Measurements from ENCODE around the gene CD8A. TPM values are rescaled to one million over a fixed set of nuclear protein-coding genes. Genes with fewer than 3 reads are reported as not detected.
A peak's percentile ranks its signal among the peaks of the same experiment; 100 is the strongest.

The CD8A gene
- total and polyA plus RNA-seq, 8 donors = 1.2 to 24.9 (median 3.8) TPM; not detected in 2

DNA sequence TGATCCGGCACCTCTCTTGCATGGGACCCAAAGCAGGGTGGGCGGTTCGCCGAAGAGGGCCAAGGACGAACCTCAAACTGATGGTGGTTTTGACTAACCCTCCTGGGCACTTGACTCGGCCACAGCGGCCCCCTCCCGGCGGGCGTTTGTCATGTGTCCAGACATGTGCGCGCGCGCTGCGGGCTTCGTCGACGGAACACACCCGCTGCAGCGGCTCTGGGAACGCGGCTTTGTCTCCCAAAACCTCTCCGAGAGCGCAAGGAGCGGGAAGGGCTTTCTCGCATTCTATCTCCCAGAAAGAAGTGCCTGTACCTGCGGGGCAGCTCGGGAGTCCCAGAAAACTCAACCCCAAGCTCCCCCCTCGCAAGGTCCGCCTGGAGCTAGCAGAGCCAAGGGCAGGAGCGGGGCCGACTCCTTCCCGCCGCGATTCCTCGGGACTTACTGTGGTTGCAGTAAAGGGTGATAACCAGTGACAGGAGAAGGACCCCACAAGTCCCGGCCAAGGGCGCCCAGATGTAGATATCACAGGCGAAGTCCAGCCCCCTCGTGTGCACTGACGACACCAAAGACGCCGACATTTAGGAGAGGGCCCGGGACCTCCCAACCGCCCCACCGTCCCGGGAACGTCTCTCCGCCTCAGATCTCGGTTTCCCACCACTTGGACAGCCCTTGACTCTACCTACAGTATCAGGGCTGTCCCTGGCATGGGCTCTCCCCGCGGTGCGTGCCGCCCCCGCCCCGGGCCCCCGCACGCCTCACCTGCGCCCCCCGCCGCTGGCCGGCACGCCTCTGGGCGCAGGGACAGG lies 1.6 kb downstream of the CD8A start:
- intact Hi-C loops (cut with DNase I; ENCODE audit: low total_unique reads) = no loop called here
- peak in 1 of 2 donors; percentile 47 for DNase-seq

DNA sequence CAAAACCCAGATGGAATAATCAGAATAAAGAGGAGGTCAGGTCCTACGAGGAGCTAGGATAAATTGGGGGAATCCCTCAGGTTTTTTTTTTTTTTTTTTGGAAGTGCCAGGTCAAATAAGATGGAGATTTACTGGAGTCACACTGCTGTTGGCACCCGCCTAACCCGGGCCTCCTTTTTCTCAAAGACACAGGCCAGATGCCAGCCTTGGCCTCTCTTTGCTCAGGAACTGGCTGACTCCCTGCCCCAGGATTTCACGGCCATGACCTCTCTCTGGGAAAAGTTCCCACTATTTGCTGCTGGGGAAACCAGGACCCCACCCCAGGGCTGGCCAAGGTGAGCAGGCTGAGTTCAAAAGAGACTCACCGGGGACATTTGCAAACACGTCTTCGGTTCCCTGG lies 2.5 kb downstream of the CD8A start:
- intact Hi-C loops (cut with DNase I; ENCODE audit: low total_unique reads) = no loop called here
- Histone ChIP-seq H3K4me1 (peaks cover 22 to 42% (median 35%) of the 10 kb centered on the region in 4 donors), H3K36me3 (no peaks in the 10 kb centered on the region), H3K27ac (peak overlapping the region in 2 of 5 donors; percentile 27 to 74), H3K9me3 (no peaks in the 10 kb centered on the region), H3K27me3 (peaks cover 27 to 67% (median 46%) of the 10 kb centered on the region in 3 donors), H3K4me3 (peak overlapping the region in 1 of 4 donors; percentile 27)
- peak in 1 of 2 donors; percentile 41 for DNase-seq
- 17 to 49% (median 27%) methylated on average over 7 of the region's 7 CpGs for WGBS, 5 donors
- TF ChIP-seq EP300 (IDR thresholded peaks at IDR 0.05) (no peak), POLR2AphosphoS5 (IDR thresholded peaks at IDR 0.05) (no peak), POLR2A (IDR thresholded peaks at IDR 0.05) (no peak)
- TF ChIP-seq, protein P1, sequence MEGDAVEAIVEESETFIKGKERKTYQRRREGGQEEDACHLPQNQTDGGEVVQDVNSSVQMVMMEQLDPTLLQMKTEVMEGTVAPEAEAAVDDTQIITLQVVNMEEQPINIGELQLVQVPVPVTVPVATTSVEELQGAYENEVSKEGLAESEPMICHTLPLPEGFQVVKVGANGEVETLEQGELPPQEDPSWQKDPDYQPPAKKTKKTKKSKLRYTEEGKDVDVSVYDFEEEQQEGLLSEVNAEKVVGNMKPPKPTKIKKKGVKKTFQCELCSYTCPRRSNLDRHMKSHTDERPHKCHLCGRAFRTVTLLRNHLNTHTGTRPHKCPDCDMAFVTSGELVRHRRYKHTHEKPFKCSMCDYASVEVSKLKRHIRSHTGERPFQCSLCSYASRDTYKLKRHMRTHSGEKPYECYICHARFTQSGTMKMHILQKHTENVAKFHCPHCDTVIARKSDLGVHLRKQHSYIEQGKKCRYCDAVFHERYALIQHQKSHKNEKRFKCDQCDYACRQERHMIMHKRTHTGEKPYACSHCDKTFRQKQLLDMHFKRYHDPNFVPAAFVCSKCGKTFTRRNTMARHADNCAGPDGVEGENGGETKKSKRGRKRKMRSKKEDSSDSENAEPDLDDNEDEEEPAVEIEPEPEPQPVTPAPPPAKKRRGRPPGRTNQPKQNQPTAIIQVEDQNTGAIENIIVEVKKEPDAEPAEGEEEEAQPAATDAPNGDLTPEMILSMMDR (IDR thresholded peaks at IDR 0.05) = no peak

More for the DNA sequence above, 1.6 kb downstream of the CD8A start:
- Histone ChIP-seq H3K36me3 (no peaks in the 10 kb centered on the region), H3K27me3 (peaks cover 33 to 76% (median 53%) of the 10 kb centered on the region in 3 donors), H3K9me3 (no peaks in the 10 kb centered on the region), H3K27ac (peak overlapping the region; percentile 2 to 74 (median 63)), H3K4me3 (peak overlapping the region; percentile 27 to 42 (median 36)), H3K4me1 (peaks cover 22 to 42% (median 35%) of the 10 kb centered on the region in 4 donors)
- TF ChIP-seq EP300 (IDR thresholded peaks at IDR 0.05) (no peak), POLR2AphosphoS5 (IDR thresholded peaks at IDR 0.05) (no peak), POLR2A (IDR thresholded peaks at IDR 0.05) (no peak)
- TF ChIP-seq, protein P1 (IDR thresholded peaks at IDR 0.05) = no peak
- WGBS, 5 donors = 4 to 8% (median 6%) methylated on average over 37 to 64 of the region's 64 CpGs

DNA sequence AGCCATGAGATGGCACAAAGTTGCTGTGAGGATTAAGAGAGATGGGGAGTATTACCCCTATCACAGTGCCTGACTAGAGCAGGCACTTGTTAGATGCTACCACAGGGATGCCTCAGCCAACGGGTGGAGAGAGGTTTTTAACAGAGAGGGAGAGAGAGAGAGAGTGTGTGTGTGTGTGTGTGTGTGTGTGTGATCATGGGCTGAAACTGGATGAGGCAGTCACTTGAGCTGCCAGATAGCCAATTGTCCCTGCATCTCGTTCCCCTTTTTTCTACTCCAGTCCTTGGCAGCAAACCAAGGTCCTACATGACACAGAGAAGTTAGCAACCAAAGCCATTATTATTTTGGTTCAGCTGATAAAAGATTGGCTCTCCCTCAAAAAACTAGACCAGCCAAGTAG lies 3.0 kb downstream of the CD8A start:
- Histone ChIP-seq H3K4me3 (no peak overlapping the region), H3K27me3 (peaks cover 27 to 62% (median 42%) of the 10 kb centered on the region in 3 donors), H3K27ac (peak overlapping the region in 2 of 5 donors; percentile 27 to 74), H3K9me3 (no peaks in the 10 kb centered on the region), H3K4me1 (peaks cover 22 to 42% (median 35%) of the 10 kb centered on the region in 4 donors), H3K36me3 (no peaks in the 10 kb centered on the region)
- TF ChIP-seq, protein P1 (IDR thresholded peaks at IDR 0.05) = no peak
- TF ChIP-seq POLR2AphosphoS5 (IDR thresholded peaks at IDR 0.05) (no peak), EP300 (IDR thresholded peaks at IDR 0.05) (no peak), POLR2A (IDR thresholded peaks at IDR 0.05) (no peak)
- 0 to 7% (median 5%) methylated on average over 2 of the region's 2 CpGs for WGBS, 5 donors
- DNase-seq = peak in 1 of 2 donors; percentile 54
- intact Hi-C loops (cut with DNase I; ENCODE audit: low total_unique reads) = no loop called here

DNA sequence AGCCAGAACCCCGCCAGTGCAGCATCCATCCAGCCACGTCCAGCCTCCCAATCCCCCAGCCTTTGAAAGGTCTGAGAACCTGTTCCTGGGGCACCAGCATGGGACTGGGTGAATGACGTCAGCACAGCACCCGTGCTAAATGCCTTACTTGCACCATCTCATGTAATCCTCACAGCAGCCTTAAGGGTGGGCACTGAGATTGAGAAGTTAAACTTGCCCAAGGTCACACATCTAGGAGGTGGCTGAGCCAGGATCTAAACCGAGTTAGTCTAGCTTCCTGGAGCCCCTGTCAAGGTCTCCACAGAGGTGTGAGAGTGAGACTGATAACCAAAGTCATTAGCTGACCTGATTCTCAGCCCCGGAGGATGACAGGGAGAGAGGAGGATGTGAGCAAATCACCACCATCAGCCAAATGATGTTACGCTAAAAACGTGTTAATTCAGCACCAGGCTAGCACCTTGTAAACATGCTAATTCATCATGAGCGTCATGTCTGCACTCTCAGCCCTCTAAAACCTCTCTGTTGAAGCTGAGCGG lies 4.6 kb downstream of the CD8A start:
- DNase-seq = peak in 1 of 2 donors; percentile 50
- Histone ChIP-seq H3K36me3 (no peaks in the 10 kb centered on the region), H3K9me3 (no peaks in the 10 kb centered on the region), H3K27me3 (peaks cover 20 to 46% (median 25%) of the 10 kb centered on the region in 3 donors), H3K4me1 (peaks cover 22 to 34% (median 31%) of the 10 kb centered on the region in 4 donors), H3K27ac (peak overlapping the region in 3 of 5 donors; percentile 1 to 37 (median 14)), H3K4me3 (no peak overlapping the region)
- TF ChIP-seq, protein P1 (IDR thresholded peaks at IDR 0.05) = no peak
- TF ChIP-seq EP300 (IDR thresholded peaks at IDR 0.05) (no peak), POLR2AphosphoS5 (IDR thresholded peaks at IDR 0.05) (no peak)
- intact Hi-C loops (cut with DNase I; ENCODE audit: low total_unique reads) = no loop called here
- 46 to 57% (median 49%) methylated on average over 10 of the region's 10 CpGs for WGBS, 5 donors

All from stomach (tissue), 9 donors.